Measurements from ENCODE around the gene INPP5A. TPM values are rescaled to one million over a fixed set of nuclear protein-coding genes. Genes with fewer than 3 reads are reported as not detected.

The INPP5A gene
- total RNA-seq, 1 donor from 2014 or later = 32.5 TPM

DNA sequence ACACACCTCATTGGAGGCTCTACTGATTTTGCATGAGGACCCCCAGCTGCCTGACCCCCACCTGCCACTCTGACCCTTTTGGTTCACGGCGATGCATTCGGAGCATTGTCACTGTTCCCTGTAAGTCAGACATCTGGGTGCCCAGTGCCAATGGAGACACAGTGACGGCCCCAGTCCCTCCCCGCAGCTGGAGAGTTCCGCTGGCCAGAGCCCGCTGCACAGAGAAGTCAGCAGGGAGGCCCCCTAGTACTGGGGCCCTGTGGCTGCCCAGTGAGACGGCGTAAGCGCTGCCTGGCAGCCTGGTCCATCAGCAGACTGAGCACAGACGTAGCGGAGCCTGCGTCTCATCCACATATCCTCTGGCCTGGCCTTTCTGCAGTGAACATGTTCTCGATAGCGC is 170.9 kb downstream of the INPP5A start:
- DNase-seq = no peak

GRCh38 chr10:132708936-132709335 is 171.3 kb downstream of the INPP5A start:
- no peak for DNase-seq

DNA sequence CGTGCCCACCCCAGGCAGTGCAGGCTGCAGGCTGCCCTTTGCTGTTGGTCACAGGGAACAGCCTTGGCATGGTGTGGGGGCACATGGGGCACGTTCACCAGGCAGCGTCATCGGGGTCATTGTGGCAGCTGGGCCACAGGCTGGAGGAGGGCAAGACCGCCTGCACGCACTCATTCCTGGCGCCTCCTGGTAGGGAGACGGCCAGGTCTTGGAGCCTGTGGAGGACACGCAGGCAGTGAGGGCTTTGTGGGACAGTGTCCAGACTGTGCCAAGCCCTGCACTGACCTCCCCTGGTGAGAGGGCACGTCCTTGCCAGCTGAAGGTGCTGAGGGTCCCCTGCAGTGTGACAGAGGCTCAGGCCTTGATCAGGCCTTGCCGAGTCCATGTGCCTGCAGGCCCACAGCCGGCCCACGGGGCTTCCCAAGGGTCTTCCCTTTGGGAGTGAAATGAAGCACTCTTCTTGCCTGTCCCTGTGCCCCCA is 171.9 kb downstream of the INPP5A start:
- DNase-seq = no peak

GRCh38 chr10:132710036-132710686 is 172.6 kb downstream of the INPP5A start:
- no peak for DNase-seq

DNA sequence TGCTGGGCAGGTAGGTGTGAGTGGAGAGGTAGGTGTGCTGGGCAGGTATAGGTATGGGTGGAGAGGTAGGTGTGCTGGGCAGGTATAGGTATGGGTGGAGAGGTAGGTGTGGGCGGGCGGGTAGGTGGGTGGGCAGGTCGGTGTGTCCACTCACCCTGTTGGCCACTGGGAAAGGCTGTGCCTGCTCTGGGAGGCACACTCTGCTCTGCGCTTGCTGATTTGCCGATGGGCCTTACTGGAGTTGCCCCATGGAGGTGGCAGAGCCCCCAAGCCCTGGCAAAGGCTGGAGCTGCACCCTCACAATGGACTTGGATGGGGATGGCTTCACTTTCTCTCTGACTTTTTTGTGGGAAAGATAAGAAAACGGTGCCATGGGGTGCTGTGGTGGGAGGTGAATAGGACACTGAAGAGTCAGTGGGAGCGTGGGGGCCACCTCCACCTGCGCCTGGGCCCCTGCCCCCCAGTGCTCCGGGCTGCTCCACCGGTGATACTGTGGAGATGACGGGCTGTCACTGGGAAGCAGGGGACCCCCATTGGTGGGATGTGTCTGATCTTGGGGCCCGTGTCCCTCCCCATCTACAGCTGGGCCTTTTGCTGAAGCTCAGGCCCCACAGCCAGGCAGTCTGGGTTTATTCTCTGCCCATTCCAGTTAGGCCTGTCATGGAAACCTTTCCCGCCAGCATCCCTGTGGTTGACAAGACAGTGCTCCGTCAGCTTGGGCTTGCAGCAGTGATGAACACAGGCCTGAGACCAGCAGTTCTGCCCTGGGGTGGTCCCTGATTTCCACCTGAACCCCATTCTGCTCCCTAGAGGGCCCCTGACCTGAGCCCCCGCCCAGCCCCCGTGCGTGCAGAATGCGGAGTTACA is 173.4 kb downstream of the INPP5A start:
- DNase-seq = no peak

DNA sequence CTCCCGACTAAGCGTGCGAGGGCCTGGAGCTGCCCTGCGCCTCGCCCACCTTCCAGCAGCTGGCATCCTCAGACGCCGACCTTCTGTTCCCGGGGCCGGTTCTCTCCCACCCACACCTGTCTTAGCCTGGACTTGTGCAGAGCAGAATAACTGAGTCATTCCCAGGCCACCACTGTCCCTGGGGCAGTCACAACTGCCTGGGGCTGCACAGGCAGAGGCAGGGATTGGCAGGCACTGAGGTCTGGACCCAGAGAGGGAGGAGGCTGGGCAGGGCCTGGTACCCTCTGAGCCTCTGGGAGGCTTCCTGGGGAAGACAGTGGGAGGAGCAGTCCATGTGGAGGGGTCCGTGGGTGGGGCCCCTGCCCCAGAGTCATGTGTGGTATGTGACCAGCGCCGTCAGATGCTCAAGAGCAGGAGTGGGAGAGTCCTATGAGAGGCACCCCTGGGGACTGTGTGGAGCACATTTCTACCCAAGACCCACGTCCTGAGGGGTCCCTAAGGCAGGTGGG is 174.1 kb downstream of the INPP5A start:
- DNase-seq = no peak

GRCh38 chr10:132712291-132712690 is 174.7 kb downstream of the INPP5A start:
- no peak for DNase-seq

- DNase-seq = no peak
Observed at GRCh38 chr10:132712743-132713142, 175.2 kb downstream of the INPP5A start.

DNA sequence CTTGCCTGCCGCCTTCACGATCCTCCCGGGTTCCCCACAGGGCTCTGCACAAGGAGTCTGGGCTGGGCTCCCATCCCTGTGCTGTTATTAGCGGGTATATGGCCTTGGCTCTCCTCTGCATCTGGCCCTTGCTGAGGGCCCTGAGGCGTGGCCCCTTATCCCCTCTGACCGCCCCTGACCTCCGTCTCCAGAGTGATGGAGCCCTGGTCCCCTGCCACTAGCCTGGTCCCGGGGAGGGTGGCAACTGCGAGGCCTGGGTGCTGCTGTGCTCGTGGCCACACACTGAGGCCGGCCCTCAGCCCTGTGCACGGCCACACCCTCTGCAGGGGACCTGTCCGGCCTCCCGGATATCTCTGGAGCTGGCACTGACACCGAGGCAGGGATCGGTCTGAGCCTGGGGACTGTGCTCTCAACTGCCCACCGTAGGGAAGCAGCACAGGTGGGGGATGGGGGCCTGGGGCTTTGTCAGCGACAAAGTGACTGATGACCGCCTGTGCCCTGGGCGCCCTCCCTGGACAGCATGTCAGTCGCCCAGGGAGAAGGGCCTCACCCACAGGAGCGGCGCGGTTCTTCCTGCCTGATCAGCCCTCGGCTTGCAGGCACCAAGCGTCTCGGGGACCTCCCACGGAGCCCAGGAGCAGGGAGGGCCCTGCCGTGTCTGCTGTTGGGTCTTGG is 176.0 kb downstream of the INPP5A start:
- no peak for DNase-seq

DNA sequence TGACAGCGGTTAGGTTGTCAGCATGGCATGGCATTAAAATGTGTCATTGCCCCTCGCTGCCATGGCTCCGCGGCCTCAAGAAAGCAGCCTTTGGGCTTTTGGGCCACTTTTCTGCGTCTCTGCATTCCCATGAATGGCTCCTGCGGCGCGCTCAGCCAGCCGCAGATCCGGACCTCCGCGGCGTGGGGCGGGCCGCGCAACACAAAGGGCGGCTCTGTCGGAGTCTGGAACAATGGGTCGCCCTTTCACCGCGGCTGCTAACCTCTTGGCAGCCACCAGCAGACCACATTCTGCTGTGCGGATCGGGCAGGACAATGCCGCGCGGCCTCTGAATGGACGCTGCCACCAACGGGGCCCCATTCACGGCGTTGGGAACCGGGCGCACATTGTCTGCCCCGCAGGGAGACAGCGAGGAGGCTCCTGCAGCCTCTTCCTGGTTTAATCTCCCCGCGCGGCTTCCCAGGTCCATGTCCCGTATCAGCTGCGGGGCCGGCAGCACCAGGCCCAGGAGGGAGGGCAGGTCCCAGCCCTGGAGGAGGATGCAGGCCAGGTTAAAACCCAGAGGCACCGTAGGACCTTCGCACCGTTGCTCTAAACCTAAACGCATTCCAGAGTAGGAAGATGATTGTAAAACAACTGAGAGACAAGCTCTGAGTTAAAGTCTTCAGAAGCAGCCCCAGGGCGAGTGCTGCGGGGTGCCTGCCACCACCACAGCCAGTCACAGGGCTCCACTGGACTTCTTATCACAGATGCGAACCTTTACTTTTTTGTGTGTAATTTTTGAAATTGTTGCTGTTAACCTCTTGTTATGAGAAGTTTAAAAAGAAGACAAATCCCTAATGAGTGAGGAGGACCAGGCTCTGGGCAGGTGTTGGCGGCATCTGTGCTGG is 176.8 kb downstream of the INPP5A start:
- DNase-seq = no peak

DNA sequence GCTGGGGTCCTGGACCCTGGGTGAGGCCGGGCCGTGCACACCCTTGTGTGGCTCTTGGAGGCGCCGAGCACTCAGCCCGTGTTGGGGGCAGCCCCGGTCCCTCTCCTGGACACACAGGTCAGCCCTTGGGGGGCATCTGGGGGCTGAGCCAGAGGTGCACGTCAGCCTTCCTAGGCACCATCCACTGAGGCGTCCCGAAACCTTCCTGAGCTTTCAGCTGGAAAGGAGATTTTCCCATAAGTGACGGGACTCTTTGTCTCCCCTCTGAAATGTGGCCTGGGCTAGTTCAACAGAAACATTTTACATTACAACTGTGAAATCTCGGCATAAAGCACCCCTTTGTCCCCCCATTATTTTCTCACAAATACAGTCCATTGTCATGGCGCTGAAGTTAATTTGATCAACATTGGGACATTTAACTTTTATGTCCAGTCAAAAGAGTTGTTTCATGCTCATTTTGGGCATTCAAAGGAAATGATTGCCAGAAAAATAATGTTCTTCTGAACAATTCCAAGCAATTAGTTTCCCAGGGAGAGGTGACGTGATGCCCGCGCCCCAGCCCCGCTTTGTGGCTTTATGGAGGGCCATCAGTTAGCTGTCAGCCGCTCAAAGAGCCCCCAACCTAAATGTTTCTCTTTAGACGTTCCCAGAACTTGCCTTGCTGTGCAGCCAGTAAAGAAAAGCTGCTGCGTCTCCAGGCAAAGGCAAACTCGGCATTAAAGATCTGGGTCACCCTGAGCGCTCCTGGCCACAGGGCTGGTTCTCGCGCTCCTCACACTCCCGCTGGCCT is 177.6 kb downstream of the INPP5A start:
- DNase-seq = no peak

DNA sequence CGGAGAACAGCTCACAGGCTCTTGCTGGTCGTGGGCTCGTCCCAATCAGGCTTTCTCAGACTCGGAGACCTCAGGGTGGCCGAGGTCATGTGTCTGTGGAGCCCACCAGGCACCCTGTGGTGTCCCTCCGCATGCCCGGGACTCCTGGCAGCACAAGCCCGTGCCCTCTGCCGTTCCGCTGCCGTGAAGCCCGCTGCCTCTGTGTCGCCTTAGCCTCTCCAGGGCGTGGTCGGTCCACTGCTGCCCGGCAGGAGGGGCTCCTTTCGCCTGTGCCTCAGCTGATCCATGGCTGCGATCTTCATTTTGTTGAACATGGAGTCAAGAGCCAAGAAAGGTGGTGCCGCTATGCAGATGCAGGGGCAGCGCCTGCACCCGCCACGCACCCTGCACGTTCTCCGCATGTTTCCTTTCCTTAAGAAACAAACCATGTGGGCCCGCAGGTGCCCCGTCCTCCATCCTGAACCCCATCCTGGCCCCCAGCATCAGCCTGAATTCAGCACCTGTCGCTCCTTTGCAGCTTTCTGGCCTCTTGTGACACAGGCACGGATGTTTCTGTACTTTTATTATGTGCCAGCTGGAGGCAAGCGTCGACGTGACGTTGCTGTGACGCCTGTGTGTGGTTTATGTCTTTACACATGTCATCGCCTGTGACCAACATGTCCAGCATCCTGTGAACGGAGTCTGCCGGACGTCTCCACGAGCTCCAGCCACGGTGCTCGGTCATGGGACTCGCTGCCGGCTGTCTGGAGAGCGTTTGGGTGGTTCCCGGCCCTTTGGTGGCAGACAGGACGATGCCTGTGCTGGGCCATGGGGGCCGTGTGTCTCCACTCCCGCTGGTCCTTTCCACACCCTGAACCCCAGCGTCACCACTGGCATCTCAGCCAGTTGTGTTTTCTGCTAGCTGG is 178.4 kb downstream of the INPP5A start:
- no peak for DNase-seq

GRCh38 chr10:132716691-132717490 is 179.3 kb downstream of the INPP5A start:
- DNase-seq = no peak

DNA sequence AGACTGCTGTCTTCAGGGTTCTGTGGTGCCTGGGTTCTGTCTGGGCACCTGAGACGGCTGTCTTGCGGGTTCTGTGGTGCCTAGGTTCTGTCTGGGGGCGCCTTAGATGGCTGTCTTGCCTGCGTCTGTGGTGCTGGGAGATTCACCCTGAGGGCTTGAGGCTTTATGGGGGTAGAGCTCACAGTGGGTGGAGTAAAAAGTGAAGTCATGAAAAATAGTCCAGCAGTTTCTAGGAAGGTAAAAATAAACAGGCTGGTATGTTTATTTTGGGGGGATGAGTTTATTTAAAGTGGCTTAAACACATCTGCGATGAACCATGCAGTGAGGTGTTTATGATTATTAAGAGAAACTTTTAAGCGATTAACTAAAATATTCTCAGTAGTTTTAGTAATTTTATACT is 184.1 kb downstream of the INPP5A start:
- DNase-seq = no peak

GRCh38 chr10:132722394-132723329 is 185.1 kb downstream of the INPP5A start:
- DNase-seq = no peak

DNA sequence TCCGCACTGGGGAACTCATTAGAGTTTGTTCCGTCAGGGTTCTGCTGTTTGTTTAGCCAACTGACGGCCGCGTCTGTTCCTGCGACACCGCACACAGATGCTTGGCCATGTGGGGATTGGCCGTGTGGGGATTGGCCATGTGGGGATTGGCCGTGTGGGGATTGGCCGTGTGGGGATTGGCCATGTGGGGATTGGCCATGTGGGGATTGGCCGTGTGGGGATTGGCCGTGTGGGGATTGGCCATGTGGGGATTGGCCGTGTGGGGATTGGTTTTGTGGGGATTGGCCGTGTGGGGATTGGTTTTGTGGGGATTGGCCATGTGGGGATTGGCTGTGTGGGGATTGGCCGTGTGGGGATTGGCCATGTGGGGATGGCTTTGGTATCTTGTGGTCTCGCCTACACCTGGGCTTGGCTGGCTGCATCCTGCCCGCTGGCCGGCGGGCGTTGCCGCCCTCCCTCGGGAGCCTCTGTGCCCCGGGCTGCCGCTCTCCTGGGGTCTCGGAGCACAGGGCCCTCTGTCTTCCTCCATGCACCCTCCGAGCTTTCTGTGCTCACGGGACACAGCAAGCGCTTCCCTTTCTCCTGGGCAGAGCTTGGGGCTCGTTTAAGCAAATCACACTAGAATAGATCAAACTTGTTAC is 185.9 kb downstream of the INPP5A start:
- no peak for DNase-seq

DNA sequence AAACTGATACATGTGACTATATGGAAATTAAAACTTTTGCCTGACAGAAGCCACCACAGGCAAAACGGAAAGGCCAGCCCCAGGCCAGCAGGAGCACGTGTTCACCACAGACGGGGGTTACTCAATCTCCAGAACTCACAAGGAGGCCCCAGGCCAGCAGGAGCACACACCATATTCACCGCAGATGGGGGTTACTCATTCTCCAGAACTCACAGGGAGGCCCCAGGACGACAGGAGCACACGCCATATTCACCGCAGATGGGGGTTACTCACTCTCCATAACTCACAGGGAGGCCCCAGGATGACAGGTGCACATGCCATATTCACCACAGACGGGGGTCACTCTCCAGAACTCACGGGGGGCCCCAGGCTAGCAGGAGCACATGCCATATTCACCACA is 186.9 kb downstream of the INPP5A start:
- DNase-seq = no peak

Measured in skin of body (tissue), 2 donors.